Esophagus squamous epithelium (tissue), 5 donors: ENCODE data around the gene DOK5. TPM values are rescaled to one million over a fixed set of nuclear protein-coding genes. Genes with fewer than 3 reads are reported as not detected.

Experiments
- DNase-seq: peaks from one replicate; lab custom pipeline; 2025; lab: John Stamatoyannopoulos, UW
- H3K27ac ChIP-seq, 4 donors: fragments of 200-600 bp; sonication (generic); one replicate each; pipeline ENCODE4 v1.5.1; 2016 to 2019; ENCODE audit warnings: mild to moderate bottlenecking in 1 of 4
- H3K27me3 ChIP-seq, 4 donors: fragments of 200-600 bp; sonication (generic); 1 replicate in 3 of 4; 2 replicates in 1 of 4; pipeline versions ENCODE4 v1.5.1 to v1.6.0; 2017 to 2021; ENCODE audit warnings: antibody characterized with exemption in 1 of 4
- H3K36me3 ChIP-seq, 3 donors: fragments of 200-600 bp; sonication (generic); one replicate each; pipeline ENCODE4 v1.5.1; 2016 to 2019
- H3K4me1 ChIP-seq, 3 donors: fragments of 200-600 bp; sonication (generic); one replicate each; pipeline ENCODE4 v1.5.1; 2017 to 2019
- H3K4me3 ChIP-seq, 4 donors: fragments of 200-600 bp; sonication (generic); 1 replicate in 3 of 4; 2 replicates in 1 of 4; pipeline ENCODE4 v1.5.1; 2016 to 2019; ENCODE audit warnings: mild to moderate bottlenecking in 2 of 4, moderate library complexity in 1 of 4
- H3K9me3 ChIP-seq, 3 donors: fragments of 200-600 bp; sonication (generic); one replicate each; pipeline ENCODE4 v1.5.1; 2016 to 2019
- CTCF ChIP-seq, 6 experiments: fragments of 450-650 bp in 4 of 6; fragments of 200-600 bp in 2 of 6; sonication (generic) in 2 of 6; IDR thresholded peaks; one replicate each; pipeline ENCODE4 v1.5.1; 2016 to 2019; ENCODE audit warnings: antibody characterized with exemption in 6 of 6, mild to moderate bottlenecking in 4 of 6, moderate library complexity in 4 of 6
- POLR2A ChIP-seq, 4 donors: fragments of 450-650 bp; IDR thresholded peaks; one replicate each; pipeline ENCODE4 v1.6.1; 2017; ENCODE audit warnings: antibody characterized with exemption in 4 of 4, mild to moderate bottlenecking in 4 of 4, moderate library complexity in 3 of 4
- WGBS, 2 donors: methylation state at CpG; one replicate each; pipeline ENCODE4 v1.1.5; 2018; 5-methylcytosine and 5-hydroxymethylcytosine counted together
- intact Hi-C: fragments of 100-400 bp; cut with DNase I; formaldehyde crosslinking; loops from one replicate; pipeline ENCODE4 v1.15.0; 2022
- total RNA-seq, 4 donors: library from RNA; depleted of rRNA; stranded (reverse); fragments of >200 nt; gene quantifications; one replicate each; pipeline ENCODE4 v1.1.0, GENCODE V29; 2016
- donor health status: DM: yes; HTN: yes; CAD: no.

Gene DOK5
- total RNA-seq, 4 donors from 2014 or later, result 0.38 to 1.3 TPM; not detected in 2

GRCh38 chr20:54620611-54621010, 145.2 kb downstream of the DOK5 start:
- Histone ChIP-seq H3K36me3 (no peaks in the 10 kb centered on the region), H3K4me1 (peaks cover 0 to 6% (median 0%) of the 10 kb centered on the region in 3 donors), H3K27ac (no peak overlapping the region), H3K4me3 (no peak overlapping the region), H3K9me3 (no peaks in the 10 kb centered on the region), H3K27me3 (no peaks in the 10 kb centered on the region)
- 75 to 85% methylated on average over 5 of the region's 5 CpGs for WGBS, 2 donors
- intact Hi-C loops, result no loop called here
- DNase-seq, result no peak
- TF ChIP-seq POLR2A (IDR thresholded peaks at IDR 0.05), result no peak
- no peak for TF ChIP-seq CTCF (IDR thresholded peaks at IDR 0.05)

GRCh38 chr20:54622333-54623295, 147.2 kb downstream of the DOK5 start:
- H3K36me3 ChIP-seq, result no peaks in the 10 kb centered on the region
- no peak overlapping the region for H3K4me3 ChIP-seq
- TF ChIP-seq CTCF (IDR thresholded peaks at IDR 0.05) (no peak), POLR2A (IDR thresholded peaks at IDR 0.05) (no peak)
- no peak overlapping the region for H3K27ac ChIP-seq
- H3K4me1 ChIP-seq, result peaks cover 0 to 6% (median 0%) of the 10 kb centered on the region in 3 donors
- 59 to 60% methylated on average over 20 of the region's 20 CpGs for WGBS, 2 donors
- intact Hi-C loops, result no loop called here
- H3K27me3 ChIP-seq, result no peaks in the 10 kb centered on the region
- H3K9me3 ChIP-seq, result no peaks in the 10 kb centered on the region
- no peak for DNase-seq

GRCh38 chr20:54623991-54624569, 148.7 kb downstream of the DOK5 start:
- H3K27me3 ChIP-seq, result no peaks in the 10 kb centered on the region
- WGBS, 2 donors, result 62 to 65% methylated on average over 5 of the region's 5 CpGs
- no peak for DNase-seq
- intact Hi-C loops, result no loop called here
- H3K4me1 ChIP-seq, result peaks cover 0 to 5% (median 0%) of the 10 kb centered on the region in 3 donors
- no peak overlapping the region for H3K4me3 ChIP-seq
- TF ChIP-seq CTCF (IDR thresholded peaks at IDR 0.05) (no peak), POLR2A (IDR thresholded peaks at IDR 0.05) (no peak)
- H3K9me3 ChIP-seq, result no peaks in the 10 kb centered on the region
- no peak overlapping the region for H3K27ac ChIP-seq
- no peaks in the 10 kb centered on the region for H3K36me3 ChIP-seq

- no peak overlapping the region for H3K27ac ChIP-seq
These were observed 149.5 kb downstream of the DOK5 start for GRCh38 chr20:54624706-54625390.

More at GRCh38 chr20:54624706-54625390, 149.5 kb downstream of the DOK5 start:
- TF ChIP-seq CTCF (IDR thresholded peaks at IDR 0.05) (no peak), POLR2A (IDR thresholded peaks at IDR 0.05) (no peak)
- H3K27me3 ChIP-seq, result no peaks in the 10 kb centered on the region
- DNase-seq, result no peak
- H3K4me1 ChIP-seq, result no peaks in the 10 kb centered on the region
- 35 to 40% methylated on average over 6 of the region's 7 CpGs for WGBS, 2 donors
- H3K36me3 ChIP-seq, result no peaks in the 10 kb centered on the region
- no peak overlapping the region for H3K4me3 ChIP-seq
- H3K9me3 ChIP-seq, result no peaks in the 10 kb centered on the region
- intact Hi-C loops, result no loop called here
